GM21367 (cell line): Measurements from ENCODE around the gene SNRNP27.

Source experiments
- ATAC-seq: cut with Tn5 transposase; IDR thresholded peaks from one replicate; pipeline ENCODE4 v1.9.1; 2021; ENCODE audit not compliant: unreplicated experiment

Gene SNRNP27

GRCh38 chr2:69914950-69915945 lies 21.5 kb downstream of the SNRNP27 start, which contains the start of gene MXD1:
Gene MXD1 (plus strand): TSS chr2:69915109. CDS start chr2:69915331, 222 bp downstream.
- ATAC-seq = no peak

GRCh38 chr2:69916106-69916505 lies 22.4 kb downstream of the SNRNP27 start:
- ATAC-seq = no peak

GRCh38 chr2:69917852-69918251 lies 24.1 kb downstream of the SNRNP27 start:
- no peak for ATAC-seq

- ATAC-seq = no peak
Measured at GRCh38 chr2:69918401-69918800, 24.6 kb downstream of the SNRNP27 start.

- ATAC-seq = no peak
Measured at GRCh38 chr2:69923116-69923515, 29.4 kb downstream of the SNRNP27 start.

GRCh38 chr2:69926849-69927515 lies 33.2 kb downstream of the SNRNP27 start:
- ATAC-seq = no peak

- no peak for ATAC-seq
Measured at GRCh38 chr2:69931832-69932595, 38.3 kb downstream of the SNRNP27 start.

- ATAC-seq = no peak
Measured at GRCh38 chr2:69932596-69932922, 38.8 kb downstream of the SNRNP27 start.

- no peak for ATAC-seq
Measured at GRCh38 chr2:69933254-69933828, 39.6 kb downstream of the SNRNP27 start.

- ATAC-seq = no peak
Measured at GRCh38 chr2:69933839-69934613, 40.3 kb downstream of the SNRNP27 start.

- ATAC-seq = no peak
Measured at GRCh38 chr2:69934614-69934908, 40.8 kb downstream of the SNRNP27 start.

GRCh38 chr2:69935011-69935410 lies 41.3 kb downstream of the SNRNP27 start:
- no peak for ATAC-seq

- ATAC-seq = no peak
Measured at GRCh38 chr2:69936906-69937305, 43.1 kb downstream of the SNRNP27 start.

GRCh38 chr2:69937968-69938367 lies 44.2 kb downstream of the SNRNP27 start:
- no peak for ATAC-seq

GRCh38 chr2:69939722-69940121 lies 46.0 kb downstream of the SNRNP27 start:
- no peak for ATAC-seq

- no peak for ATAC-seq
Measured at GRCh38 chr2:69940691-69941090, 46.9 kb downstream of the SNRNP27 start.

GRCh38 chr2:69943000-69943842 lies 49.5 kb downstream of the SNRNP27 start:
- ATAC-seq = no peak

GRCh38 chr2:69943843-69944525 lies 50.2 kb downstream of the SNRNP27 start:
- ATAC-seq = no peak

GRCh38 chr2:69944756-69945155 lies 51.0 kb downstream of the SNRNP27 start:
- ATAC-seq = no peak
